HL-60 (cell line): ENCODE results near the gene CERS6.

Source experiments
- DNase-seq, 2 experiments: peaks; one replicate each; pipeline ENCODE4 v3.0.0-alpha.2; 2010 to 2020; ENCODE audit warnings: low read depth in 1 of 2, low spot score in 1 of 2
- H3K27ac ChIP-seq: fragments of 250-450 bp; sonication (Bioruptor Pico); replicated peaks from 2 replicates; pipeline ENCODE4 v1.5.1; 2020; ENCODE audit warnings: mild to moderate bottlenecking, moderate library complexity
- H3K27me3 ChIP-seq: fragments of 250-450 bp; sonication (Bioruptor Pico); 2 replicates; pipeline ENCODE4 v1.5.1; 2021; ENCODE audit warnings: mild to moderate bottlenecking, moderate library complexity; ENCODE audit not compliant: insufficient read depth, poor library complexity, severe bottlenecking
- H3K4me3 ChIP-seq: replicated peaks from 2 replicates; pipeline ENCODE4 v1.5.1; 2011; ENCODE audit warnings: mild to moderate bottlenecking, control low read depth, low read length; ENCODE audit not compliant: insufficient read depth
- CTCF ChIP-seq: IDR thresholded peaks from one replicate; pipeline ENCODE4 v1.5.1; 2011; ENCODE audit warnings: low read length, control low read depth, inconsistent platforms; ENCODE audit not compliant: insufficient read depth
- GABPA ChIP-seq: IDR thresholded peaks from 2 replicates; pipeline ENCODE4 v1.6.1; 2012; ENCODE audit warnings: low read depth
- POLR2AphosphoS5 ChIP-seq: IDR thresholded peaks from 2 replicates; pipeline ENCODE4 v1.6.1; 2012; ENCODE audit warnings: low read depth
- REST ChIP-seq: IDR thresholded peaks from 2 replicates; pipeline ENCODE4 v1.6.1; 2012; ENCODE audit warnings: low read depth; ENCODE audit not compliant: insufficient replicate concordance
- SPI1 ChIP-seq: IDR thresholded peaks from 2 replicates; pipeline ENCODE4 v1.6.1; 2012; ENCODE audit warnings: low read depth, mild to moderate bottlenecking, borderline replicate concordance

Gene CERS6

GRCh38 chr2:168496906-168497305 lies 40.8 kb downstream of the CERS6 start:
- Histone ChIP-seq H3K27ac (no peak overlapping the region), H3K4me3 (no peak overlapping the region), H3K27me3 (no peaks in the 10 kb centered on the region)
- no peak for DNase-seq
- no peak for TF ChIP-seq SPI1
- no peak for TF ChIP-seq GABPA
- TF ChIP-seq REST, result no peak
- no peak for TF ChIP-seq CTCF
- TF ChIP-seq POLR2AphosphoS5, result no peak

- DNase-seq, result peak in 1 of 2 experiments; percentile 59
Observed at GRCh38 chr2:168499500-168499899, 43.4 kb downstream of the CERS6 start.

GRCh38 chr2:168500516-168500915 lies 44.4 kb downstream of the CERS6 start:
- no peak for DNase-seq
- no peak for TF ChIP-seq CTCF
- no peak for TF ChIP-seq SPI1
- TF ChIP-seq REST, result no peak
- TF ChIP-seq GABPA, result no peak
- TF ChIP-seq POLR2AphosphoS5, result no peak
- Histone ChIP-seq H3K27me3 (no peaks in the 10 kb centered on the region), H3K27ac (0 out of 2 replicates have a peak overlapping the region, but pooled peaks have one; percentile 1), H3K4me3 (no peak overlapping the region)

More at GRCh38 chr2:168499500-168499899, 43.4 kb downstream of the CERS6 start:
- TF ChIP-seq GABPA (no peak), REST (no peak)
- no peak overlapping the region for H3K4me3 ChIP-seq
- no peak overlapping the region for H3K27ac ChIP-seq
- H3K27me3 ChIP-seq, result no peaks in the 10 kb centered on the region
